ENCODE data around the gene LMBR1.
A peak's percentile ranks its signal among the peaks of the same experiment; 100 is the strongest.
"Not testable (repeated sequence)": the region's sequence is repeated elsewhere in the genome, so short reads cannot be mapped to it uniquely, and the experiment has no call there.

LMBR1 gene

DNA sequence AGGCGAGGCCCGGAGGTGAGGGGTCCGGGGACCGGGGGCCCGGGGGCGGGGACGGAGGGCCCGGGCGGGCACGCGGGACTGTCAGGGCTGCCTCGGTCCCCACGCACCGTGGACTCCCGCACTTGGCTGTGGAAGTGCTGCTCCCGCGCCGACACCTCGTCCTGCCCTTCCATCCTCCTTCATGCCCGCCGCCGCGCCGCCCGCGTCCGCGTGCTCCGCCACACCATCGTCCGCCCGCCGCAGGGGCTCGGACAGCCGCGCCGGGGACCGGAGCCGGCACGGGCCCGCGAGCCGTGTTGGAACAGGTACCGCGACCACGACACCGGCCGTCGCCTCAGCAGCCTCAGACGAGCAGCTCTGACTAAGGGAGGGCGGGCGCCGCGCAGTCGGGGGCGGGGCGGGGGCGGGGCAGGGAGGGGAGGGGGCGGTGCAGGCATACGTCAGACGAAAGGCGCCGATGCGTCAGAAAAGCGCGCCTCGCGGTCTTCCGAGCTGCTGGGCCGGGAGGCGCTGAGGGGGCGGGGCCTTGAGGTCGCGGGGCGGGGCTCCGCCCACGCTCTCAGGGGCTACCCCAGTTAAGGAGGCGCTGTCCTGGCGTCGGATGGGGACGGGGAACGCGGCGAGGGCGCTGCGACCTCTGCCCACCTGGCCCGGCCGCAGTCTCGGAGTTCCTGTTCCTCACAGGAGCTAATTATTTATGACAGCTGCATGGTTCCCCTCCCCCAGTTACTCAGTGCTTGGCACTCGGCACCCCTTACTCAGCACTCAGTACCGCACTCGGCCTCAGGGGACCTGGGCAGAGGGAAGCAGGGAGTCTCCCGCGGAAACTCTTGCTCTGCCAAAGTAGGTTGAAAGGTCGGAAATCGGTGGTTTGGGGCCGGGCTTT, at the start of gene LMBR1:
LMBR1 (minus strand) TSS at position 363 of the 886 bp plus-strand sequence; CDS start at position 173, 190 bp downstream.
- DNase-seq: peak; percentile 95
- peak within 1 kb of the TSS; percentile 90 to 96 for H3K27ac Mint-ChIP-seq
- peak; percentile 88 for ATAC-seq
- peaks cover 0 to 9% of the 10 kb centered on the region in 2 donors for H3K9me3 Mint-ChIP-seq
- H3K4me3 Mint-ChIP-seq: peak within 1 kb of the TSS; percentile 86 to 92
- H3K4me1 Mint-ChIP-seq: peaks cover 52% of the 10 kb centered on the region
- no peaks in the 10 kb centered on the region for H3K27me3 Mint-ChIP-seq

DNA sequence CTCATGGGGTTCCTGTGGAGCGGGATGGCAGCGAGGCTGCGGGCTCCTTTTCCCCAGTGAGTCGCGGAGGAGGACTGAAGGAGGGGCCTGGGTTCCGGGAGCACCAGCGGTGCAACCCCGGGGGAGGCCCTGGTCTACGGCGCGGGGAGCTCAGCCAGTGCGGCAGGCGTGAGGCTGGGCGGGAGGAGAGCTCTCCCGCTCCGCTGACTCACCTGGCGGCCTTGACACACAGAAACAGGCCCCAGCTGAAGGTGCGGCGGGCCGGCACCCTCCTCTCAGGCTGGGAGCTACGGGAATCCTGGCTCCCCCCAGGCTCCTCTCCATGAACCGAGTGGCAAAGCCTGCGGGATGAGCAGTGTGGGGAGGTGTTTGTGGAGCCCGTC, 49.7 kb upstream of the LMBR1 start:
- Mint-ChIP-seq H3K4me1 (peaks cover 29% of the 10 kb centered on the region), H3K9me3 (peaks cover 10 to 16% of the 10 kb centered on the region in 2 donors), H3K4me3 (peak overlapping the region; percentile 61 to 67), H3K27me3 (peaks cover 82% of the 10 kb centered on the region), H3K27ac (no peak overlapping the region)
- ATAC-seq (peak; percentile 72), DNase-seq (no peak)

DNA sequence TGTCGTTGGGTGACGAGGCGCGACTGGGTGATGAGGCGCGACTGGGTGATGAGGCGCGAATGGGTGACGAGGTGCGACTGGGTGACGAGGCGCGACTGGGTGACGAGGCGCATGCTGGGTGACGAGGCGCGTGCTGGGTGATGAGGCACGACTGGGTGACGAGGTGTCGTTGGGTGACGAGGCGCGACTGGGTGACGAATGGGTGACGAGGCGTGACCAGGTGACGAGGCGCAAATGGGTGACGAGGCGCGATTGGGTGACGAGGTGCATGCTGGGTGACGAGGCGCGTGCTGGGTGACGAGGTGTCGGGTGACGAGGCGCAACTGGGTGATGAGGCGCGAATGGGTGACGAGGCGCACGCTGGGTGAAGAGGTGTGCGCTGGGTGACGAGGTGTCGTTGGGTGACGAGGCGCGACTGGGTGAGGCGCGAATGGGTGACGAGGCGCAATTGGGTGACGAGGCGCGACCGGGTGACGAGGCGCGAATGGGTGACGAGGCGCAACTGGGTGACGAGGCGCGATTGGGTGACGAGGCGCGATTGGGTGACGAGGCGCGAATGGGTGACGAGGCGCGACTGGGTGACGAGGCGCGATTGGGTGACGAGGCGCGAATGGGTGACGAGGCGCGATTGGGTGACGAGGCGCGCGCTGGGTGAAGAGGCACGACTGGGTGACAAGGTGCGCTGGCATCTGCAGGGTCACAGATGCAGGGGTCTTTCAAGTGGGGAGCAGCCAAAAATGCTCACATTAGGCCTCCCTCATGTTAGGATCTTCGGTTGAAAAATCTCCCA, 48.6 kb upstream of the LMBR1 start:
- Mint-ChIP-seq H3K4me3 (peak overlapping the region in 1 of 2 donors; percentile 13), H3K4me1 (peaks cover 22% of the 10 kb centered on the region), H3K9me3 (peaks cover 10 to 16% of the 10 kb centered on the region in 2 donors), H3K27ac (peak overlapping the region in 1 of 2 donors; percentile 87), H3K27me3 (peaks cover 72% of the 10 kb centered on the region)
- no peak for ATAC-seq
- no peak for DNase-seq

DNA sequence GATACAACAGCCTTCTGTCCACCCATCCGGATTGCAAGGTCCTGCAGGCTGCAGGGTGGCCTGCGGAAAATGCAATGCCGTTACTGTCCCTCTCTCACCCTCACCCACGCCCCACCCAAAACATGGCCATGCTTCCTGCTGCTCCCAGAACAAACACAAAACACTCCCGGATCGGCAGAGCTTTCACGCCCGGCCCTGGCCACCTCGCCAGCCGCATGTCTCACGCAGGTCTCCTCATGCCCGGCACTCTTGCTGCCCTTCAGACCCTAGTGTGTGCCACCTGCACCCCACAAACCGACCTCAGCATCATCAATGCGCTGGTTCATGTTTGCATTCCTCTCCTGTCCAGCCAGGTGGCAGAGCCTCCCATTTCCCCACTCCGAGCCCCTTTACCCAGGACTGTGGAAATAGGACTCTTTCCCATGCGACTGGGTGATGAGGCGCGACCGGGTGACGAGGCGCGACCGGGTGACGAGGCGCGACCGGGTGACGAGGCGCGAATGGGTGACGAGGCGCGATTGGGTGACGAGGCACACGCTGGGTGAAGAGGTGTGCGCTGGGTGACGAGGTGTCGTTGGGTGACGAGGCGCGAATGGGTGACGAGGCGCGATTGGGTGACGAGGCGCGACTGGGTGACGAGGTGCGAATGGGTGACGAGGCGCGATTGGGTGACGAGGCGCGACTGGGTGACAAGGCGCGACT, 47.6 kb upstream of the LMBR1 start:
- peaks cover 22% of the 10 kb centered on the region for H3K4me1 Mint-ChIP-seq
- peaks cover 10 to 16% of the 10 kb centered on the region in 2 donors for H3K9me3 Mint-ChIP-seq
- no peak for ATAC-seq
- peaks cover 62% of the 10 kb centered on the region for H3K27me3 Mint-ChIP-seq
- no peak for DNase-seq
- H3K27ac Mint-ChIP-seq: no peak overlapping the region
- peak overlapping the region in 1 of 2 donors; percentile 39 for H3K4me3 Mint-ChIP-seq

DNA sequence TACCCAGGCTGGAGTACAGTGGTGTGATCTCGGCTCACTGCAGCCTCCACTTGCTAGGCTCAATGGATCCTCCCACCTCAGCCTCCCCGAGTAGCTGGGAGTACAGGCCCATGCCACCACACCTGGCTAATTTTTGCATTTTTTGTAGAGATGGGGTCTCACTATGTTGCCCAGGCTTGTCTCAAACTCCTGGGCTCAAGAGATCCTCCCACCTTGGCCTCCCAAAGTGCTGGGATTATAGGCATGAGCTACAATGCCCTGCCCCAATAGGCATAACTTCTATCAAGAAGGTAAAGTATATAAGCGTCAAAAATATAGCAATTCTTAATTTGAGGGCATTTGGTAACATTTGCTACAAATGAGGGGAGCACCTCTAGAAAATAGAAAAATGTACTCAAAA, 43.8 kb upstream of the LMBR1 start:
- H3K27ac Mint-ChIP-seq, DNase-seq, H3K4me3 Mint-ChIP-seq, ATAC-seq: not testable (repeated sequence)
- H3K9me3 Mint-ChIP-seq: peaks cover 8 to 14% of the 10 kb centered on the region in 2 donors
- H3K27me3 Mint-ChIP-seq: peaks cover 37% of the 10 kb centered on the region
- H3K4me1 Mint-ChIP-seq: peaks cover 10% of the 10 kb centered on the region

DNA sequence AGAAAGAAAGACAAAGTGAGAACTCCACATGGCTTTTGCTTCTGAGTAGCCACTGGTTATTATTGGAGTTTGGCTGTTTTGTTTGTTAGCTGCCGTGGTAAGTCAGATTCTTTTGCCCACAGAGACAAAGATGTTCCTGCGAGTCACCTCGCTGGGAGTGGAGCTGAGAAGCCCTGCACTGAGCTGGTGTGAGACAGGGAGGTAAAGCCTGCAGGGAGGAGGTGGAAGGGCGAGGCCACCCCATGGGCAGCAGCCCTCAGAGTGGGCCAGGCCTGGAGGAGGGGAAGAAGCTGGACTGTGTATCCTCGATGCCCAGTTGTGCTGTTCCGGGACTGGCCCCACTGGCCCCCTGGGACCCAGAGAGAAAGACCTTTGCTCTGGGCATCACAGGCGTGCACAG, 42.3 kb upstream of the LMBR1 start:
- no peak overlapping the region for H3K4me3 Mint-ChIP-seq
- peaks cover 37% of the 10 kb centered on the region for H3K27me3 Mint-ChIP-seq

GRCh38 chr7:156932006-156932405, 39.0 kb upstream of the LMBR1 start:
- DNase-seq: no peak
- Mint-ChIP-seq H3K27me3 (peaks cover 61% of the 10 kb centered on the region), H3K4me3 (no peak overlapping the region), H3K4me1 (peaks cover 44% of the 10 kb centered on the region), H3K9me3 (no peaks in the 10 kb centered on the region), H3K27ac (no peak overlapping the region)
- no peak for ATAC-seq

More for the DNA sequence above, 42.3 kb upstream of the LMBR1 start:
- ATAC-seq: no peak
- no peak for DNase-seq
- Mint-ChIP-seq H3K27ac (no peak overlapping the region), H3K9me3 (no peaks in the 10 kb centered on the region), H3K4me1 (peaks cover 13% of the 10 kb centered on the region)

GRCh38 chr7:156929789-156930539, 37.0 kb upstream of the LMBR1 start:
- H3K4me1 Mint-ChIP-seq: peaks cover 39% of the 10 kb centered on the region
- peaks cover 64% of the 10 kb centered on the region for H3K27me3 Mint-ChIP-seq
- H3K27ac Mint-ChIP-seq: peak overlapping the region in 1 of 2 donors; percentile 59
- peak overlapping the region; percentile 49 to 58 for H3K4me3 Mint-ChIP-seq
- H3K9me3 Mint-ChIP-seq: no peaks in the 10 kb centered on the region
- ATAC-seq (peak; percentile 77), DNase-seq (no peak)

GRCh38 chr7:156928406-156928747, 35.4 kb upstream of the LMBR1 start:
- no peak overlapping the region for H3K27ac Mint-ChIP-seq
- H3K9me3 Mint-ChIP-seq: peaks cover 2% of the 10 kb centered on the region in 2 donors
- peaks cover 75% of the 10 kb centered on the region for H3K27me3 Mint-ChIP-seq
- no peak overlapping the region for H3K4me3 Mint-ChIP-seq
- no peak for ATAC-seq
- H3K4me1 Mint-ChIP-seq: peaks cover 52% of the 10 kb centered on the region
- DNase-seq: no peak

DNA sequence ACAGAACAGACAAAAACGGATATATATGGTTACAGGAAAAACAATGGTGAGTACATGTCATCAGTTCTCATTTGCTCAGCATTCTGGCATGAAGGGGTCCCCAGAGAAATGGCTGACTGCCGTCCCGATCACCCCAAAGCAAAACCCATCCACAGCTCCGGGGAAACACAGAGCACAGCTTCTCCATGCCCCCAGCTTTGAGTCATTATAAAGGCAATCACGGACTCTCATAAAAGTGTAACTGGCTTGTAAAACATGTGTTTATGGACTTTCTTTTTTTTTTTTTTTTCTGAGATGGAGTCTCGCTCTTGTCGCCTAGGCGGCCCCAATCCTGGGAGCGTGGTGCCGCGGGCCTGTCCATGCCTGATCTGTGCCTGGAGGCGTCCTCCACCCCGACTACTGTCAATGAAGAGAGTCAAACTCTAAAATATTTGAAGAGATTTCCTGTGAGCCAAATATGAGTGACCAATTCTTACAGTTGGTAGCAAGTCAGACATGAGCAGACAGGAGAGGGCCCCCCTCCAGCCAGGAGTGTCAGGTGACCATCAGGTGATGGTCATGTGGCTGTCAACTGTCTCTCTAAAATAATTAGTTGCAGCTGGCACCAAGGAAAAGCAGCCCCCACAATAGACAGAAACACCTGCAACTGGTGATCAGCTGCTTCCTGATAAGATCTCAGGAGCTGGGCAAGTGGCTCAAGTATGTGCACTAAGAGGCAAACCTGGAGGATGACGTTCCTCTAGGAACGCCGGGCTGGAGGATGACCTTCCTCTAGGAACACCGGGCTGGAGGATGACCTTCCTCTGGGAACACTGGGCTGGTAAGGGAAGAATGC, 34.8 kb upstream of the LMBR1 start:
- Mint-ChIP-seq H3K27ac (no peak overlapping the region), H3K9me3 (peaks cover 4 to 6% of the 10 kb centered on the region in 2 donors), H3K4me3 (no peak overlapping the region)

GRCh38 chr7:156925821-156926220, 32.8 kb upstream of the LMBR1 start:
- H3K4me3 Mint-ChIP-seq, H3K9me3 Mint-ChIP-seq, ATAC-seq, H3K27ac Mint-ChIP-seq, DNase-seq: not testable (repeated sequence)
- Mint-ChIP-seq H3K4me1 (peaks cover 72% of the 10 kb centered on the region), H3K27me3 (peaks cover 82% of the 10 kb centered on the region)

More for the DNA sequence above, 34.8 kb upstream of the LMBR1 start:
- H3K4me1 Mint-ChIP-seq: peaks cover 58% of the 10 kb centered on the region
- H3K27me3 Mint-ChIP-seq: peaks cover 79% of the 10 kb centered on the region
- DNase-seq (no peak), ATAC-seq (no peak)

GRCh38 chr7:156922304-156922703, 29.3 kb upstream of the LMBR1 start:
- H3K27me3 Mint-ChIP-seq: peaks cover 67% of the 10 kb centered on the region

DNA sequence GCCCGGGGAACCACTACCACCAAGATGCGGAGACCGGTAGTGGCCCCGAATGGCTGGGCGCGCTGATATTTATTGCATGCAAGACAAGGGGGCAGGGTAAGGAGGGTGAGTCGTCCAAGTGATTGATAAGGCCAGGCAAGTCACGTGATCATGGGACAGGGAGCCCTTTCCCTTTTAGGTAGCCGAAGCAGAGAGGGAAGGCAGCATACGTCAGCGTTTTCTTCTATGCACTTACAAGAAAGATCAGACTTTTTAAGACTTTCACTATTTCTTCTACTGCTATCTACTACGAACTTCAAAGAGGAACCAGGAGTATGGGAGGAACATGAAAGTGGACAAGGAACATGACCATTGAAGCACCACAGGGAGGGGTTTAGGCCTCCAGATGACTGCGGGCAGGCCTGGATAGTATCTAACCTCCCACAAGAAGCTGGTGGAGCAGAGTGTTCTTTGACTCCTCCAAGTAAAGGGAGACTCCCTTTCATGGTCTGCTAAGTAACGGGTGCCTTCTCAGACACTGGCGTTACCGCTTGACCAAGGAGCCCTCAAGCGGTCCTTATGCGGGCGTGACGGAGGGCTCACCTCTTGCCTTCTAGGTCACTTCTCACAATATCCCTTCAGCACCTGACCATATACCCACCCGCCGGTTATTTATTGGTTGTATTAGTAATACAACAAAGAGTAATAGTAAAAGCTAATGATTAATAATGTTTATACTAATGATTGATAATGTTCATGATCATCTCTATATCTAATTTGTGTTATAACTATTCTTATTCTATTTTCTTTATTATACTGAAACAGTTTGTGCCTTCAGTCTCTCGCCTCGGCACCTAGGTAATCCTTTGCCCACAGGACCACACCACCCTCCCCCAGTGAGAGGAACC, 27.7 kb upstream of the LMBR1 start:
- not testable (repeated sequence) for H3K9me3 Mint-ChIP-seq, DNase-seq, ATAC-seq
- H3K27ac Mint-ChIP-seq: peak overlapping the region; percentile 19 to 38
- H3K4me1 Mint-ChIP-seq: peaks cover 67% of the 10 kb centered on the region
- peaks cover 59% of the 10 kb centered on the region for H3K27me3 Mint-ChIP-seq
- H3K4me3 Mint-ChIP-seq: peak overlapping the region in 1 of 2 donors; percentile 10

More at GRCh38 chr7:156922304-156922703, 29.3 kb upstream of the LMBR1 start:
- peak overlapping the region; percentile 67 to 76 for H3K4me3 Mint-ChIP-seq
- ATAC-seq, H3K9me3 Mint-ChIP-seq, DNase-seq: not testable (repeated sequence)
- peak overlapping the region in 1 of 2 donors; percentile 90 for H3K27ac Mint-ChIP-seq
- H3K4me1 Mint-ChIP-seq: peaks cover 68% of the 10 kb centered on the region

Measured in stimulated activated naive CD8-positive, alpha-beta T cell treated with anti-CD3 and anti-CD28 coated beads, Interleukin-15, amount 100 ng/mL, for 72 hours (primary cell).